HG03095 (cell line): ENCODE measurements around the gene RPAIN.
A peak's percentile ranks its signal among the peaks of the same experiment; 100 is the strongest.
"Not testable (repeated sequence)": the region's sequence is repeated elsewhere in the genome, so short reads cannot be mapped to it uniquely, and the experiment has no call there.

ENCODE experiments used
- ATAC-seq: cut with Tn5 transposase; IDR thresholded peaks from one replicate; pipeline ENCODE4 v1.9.1; 2021; ENCODE audit warnings: moderate library complexity; ENCODE audit not compliant: unreplicated experiment

Gene RPAIN

GRCh38 chr17:5429191-5429887 is 9.4 kb downstream of the RPAIN start:
- no peak for ATAC-seq

GRCh38 chr17:5430413-5430999 is 10.5 kb downstream of the RPAIN start:
- no peak for ATAC-seq

DNA sequence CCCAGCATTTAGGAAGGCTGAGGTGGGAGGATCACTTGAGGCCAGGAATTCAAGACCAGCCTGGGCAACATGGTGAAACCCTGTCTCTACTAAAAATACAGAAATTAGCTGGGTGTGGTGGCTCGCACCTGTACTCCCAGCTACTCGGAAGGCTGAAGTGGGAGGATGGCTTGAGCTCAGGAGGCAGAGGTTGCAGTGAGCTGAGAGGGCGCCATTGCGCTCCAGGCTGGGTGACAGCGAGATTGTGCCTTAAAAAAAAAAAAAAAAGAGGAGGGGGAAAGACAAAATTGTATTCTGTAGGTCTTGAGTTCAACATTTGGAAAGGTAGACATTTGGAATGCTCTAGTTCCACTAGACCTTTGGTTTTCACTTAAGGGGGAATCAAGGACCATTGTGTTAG is 11.3 kb downstream of the RPAIN start:
- ATAC-seq = not testable (repeated sequence)

DNA sequence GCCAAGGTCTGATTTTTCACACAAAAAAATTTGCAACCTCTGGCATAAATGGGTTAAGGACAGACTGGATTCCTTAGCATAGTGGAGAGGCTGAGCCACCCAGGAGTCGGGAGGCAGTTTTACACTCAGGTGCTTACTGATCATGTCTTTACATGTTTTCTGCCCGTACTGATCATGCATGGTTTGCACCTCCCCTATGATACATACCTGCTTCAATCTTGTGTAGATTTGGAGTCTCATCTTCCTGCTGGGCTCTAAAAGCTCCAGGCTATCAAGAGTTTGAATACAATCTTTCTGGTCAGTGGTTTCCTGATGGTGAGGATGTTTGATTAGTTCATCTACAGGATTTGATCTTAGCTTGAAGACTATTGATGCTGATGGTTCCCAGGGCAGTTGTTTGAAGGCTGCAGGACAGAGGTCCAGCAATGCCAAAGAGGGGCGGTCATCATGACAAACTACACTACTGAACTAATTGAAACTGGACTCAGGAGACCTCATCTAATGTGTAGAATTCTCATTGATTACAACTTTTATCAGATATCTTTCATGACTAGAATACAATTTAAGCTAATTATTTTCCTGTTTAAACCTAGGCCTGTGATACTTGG is 12.1 kb downstream of the RPAIN start:
- ATAC-seq = no peak

- no peak for ATAC-seq
Observed at GRCh38 chr17:5434984-5435383, 15.0 kb downstream of the RPAIN start.

- not testable (repeated sequence) for ATAC-seq
Observed at GRCh38 chr17:5435781-5436315, 15.9 kb downstream of the RPAIN start.

DNA sequence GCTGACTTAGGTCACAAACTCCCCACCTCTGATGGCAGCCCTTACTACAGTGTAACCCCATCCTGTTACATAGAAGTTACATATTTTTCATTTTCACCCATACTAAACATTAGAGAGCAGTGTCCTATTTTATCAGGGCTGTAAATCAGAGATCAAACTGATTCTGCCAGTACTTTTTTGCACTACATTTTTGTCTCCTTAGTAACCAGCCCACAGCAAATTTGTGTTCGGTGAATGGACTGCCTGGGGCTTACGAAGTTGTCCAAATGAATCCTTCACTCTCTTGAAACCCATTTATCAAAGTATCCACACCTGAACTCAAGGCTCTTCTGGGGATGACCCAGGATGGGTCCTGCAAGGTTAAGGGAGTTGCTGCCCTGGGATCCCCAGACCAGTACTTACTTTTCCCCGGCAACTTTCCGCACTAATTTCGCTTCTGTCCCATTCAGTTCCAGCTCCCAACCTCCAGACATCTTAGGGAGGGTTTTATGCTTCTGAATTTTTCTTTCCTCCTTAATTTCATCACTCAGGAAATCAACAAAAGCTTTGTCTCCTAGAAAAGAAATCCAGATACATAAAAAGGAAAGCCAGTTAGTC is 17.8 kb downstream of the RPAIN start:
- no peak for ATAC-seq

GRCh38 chr17:5438716-5439445 is 18.9 kb downstream of the RPAIN start, which contains the start of gene C1QBP:
Gene C1QBP, minus strand, starts transcription at chr17:5439155. Its CDS starts 82 bp downstream, at chr17:5439073.
- peak; percentile 73 for ATAC-seq

DNA sequence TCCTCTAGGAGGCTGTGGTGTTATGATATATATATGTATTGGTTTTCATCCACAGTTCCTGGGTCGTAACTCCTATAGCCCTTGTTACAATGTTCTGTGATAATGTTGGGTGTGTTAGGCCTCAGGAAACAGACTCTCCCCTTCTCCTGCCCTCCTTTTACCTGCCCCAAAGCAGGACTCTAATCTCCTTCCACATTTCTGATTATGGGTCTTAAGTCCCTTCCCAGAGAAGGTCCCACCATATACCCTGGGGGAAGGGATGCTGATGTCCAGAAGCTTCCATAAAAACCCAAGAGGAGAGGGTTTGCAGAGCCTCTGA is 19.4 kb downstream of the RPAIN start:
- ATAC-seq = no peak

DNA sequence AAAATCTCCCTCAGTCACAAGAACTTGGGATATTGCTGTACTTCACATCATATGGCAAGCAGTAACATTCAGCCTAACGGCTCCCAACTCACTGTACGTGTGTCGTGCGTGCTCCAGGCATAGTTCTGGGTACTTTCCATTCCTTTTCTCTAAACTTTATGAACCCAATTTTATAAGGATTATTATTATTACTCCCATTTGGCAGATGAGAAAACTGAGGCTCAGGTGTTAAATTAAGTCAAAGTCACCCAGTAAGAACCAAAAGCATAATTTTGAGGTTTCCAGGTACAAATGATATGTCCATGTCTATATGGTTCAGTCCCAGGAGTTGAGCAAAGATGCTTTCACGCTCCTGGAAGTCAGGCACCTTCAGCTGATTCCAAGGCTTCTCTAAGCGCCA is 23.7 kb downstream of the RPAIN start:
- no peak for ATAC-seq

GRCh38 chr17:5444209-5444608 is 24.2 kb downstream of the RPAIN start:
- no peak for ATAC-seq

GRCh38 chr17:5446786-5447185 is 26.8 kb downstream of the RPAIN start:
- ATAC-seq = no peak

- ATAC-seq = no peak
Observed at GRCh38 chr17:5464717-5465507, 44.9 kb downstream of the RPAIN start.

DNA sequence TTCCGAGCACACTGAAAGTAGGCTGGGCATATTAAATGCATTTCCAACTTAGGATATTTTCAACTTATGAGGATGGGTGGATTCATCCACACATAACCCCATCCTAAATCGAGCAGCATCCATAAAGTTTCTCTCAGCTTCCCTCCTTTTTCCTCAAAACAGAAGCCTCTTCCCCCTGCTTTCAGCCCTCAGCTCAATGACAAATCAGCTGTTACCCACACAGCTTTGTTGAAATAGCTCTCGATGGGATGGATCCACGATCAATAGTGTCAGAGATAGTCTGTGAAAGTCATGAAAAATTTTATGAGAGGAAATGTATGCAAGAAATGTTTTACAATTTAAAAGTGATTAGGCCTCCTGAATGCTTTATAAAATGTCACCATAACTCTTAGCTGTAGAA is 46.3 kb downstream of the RPAIN start:
- no peak for ATAC-seq

- no peak for ATAC-seq
Observed at GRCh38 chr17:5467416-5467815, 47.4 kb downstream of the RPAIN start.

GRCh38 chr17:5468075-5468473 is 48.1 kb downstream of the RPAIN start:
- no peak for ATAC-seq

DNA sequence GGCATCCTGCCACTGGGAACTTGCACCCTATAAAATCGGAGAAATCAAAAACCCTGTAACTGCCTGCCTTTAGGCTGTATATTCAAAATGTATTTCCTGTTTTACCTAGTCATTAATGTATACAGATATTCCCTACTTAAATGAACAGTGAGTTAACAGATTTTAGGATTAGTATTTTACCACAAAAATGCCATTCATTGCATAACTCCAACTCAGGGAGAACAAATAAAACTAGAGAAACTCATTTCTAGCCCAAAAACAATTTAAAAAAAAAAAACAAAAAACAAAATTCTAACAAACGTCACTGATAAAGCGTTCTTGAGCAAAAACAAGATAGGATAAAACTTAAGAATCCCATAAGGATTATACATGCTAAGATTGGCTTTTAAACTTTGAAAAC is 52.5 kb downstream of the RPAIN start:
- ATAC-seq = no peak

GRCh38 chr17:5473906-5474305 is 53.9 kb downstream of the RPAIN start:
- ATAC-seq = no peak

DNA sequence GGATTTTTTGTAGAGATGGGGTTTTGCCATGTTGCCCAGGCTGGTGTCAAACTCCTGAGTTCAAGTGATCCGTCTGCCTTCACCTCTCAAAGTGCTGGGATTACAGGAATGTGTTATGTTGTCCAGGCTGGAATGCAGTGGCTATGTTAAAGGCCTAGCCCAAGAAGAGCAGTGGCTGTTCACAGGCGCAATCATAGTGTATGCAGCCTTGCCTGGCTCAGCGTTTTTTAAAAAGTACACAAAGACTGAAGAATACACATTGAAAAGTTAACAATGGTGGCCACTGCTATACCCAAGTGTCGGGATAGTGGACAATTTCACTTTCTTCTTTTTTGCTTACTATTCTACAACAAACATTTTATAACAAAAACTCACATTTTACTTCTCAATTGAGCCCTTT is 59.0 kb downstream of the RPAIN start:
- no peak for ATAC-seq

GRCh38 chr17:5480962-5481361 is 61.0 kb downstream of the RPAIN start:
- no peak for ATAC-seq
